Kasumi-1 (cell line): Measurements from ENCODE around the gene NAGK.
"Not testable (repeated sequence)": the region's sequence is repeated elsewhere in the genome, so short reads cannot be mapped to it uniquely, and the experiment has no call there.

ENCODE experiments used
- DNase-seq, 2 experiments: peaks; one replicate each; lab custom pipeline; 2025; lab: John Stamatoyannopoulos, UW

The NAGK gene

GRCh38 chr2:71069376-71069775 lies 928 bp downstream of the NAGK start:
- no peak for DNase-seq

GRCh38 chr2:71070294-71071093 lies 2.0 kb downstream of the NAGK start:
- DNase-seq: peak; percentile 56 to 71

GRCh38 chr2:71071681-71072398 lies 3.4 kb downstream of the NAGK start:
- peak; percentile 98 for DNase-seq

GRCh38 chr2:71072492-71072891 lies 4.0 kb downstream of the NAGK start:
- DNase-seq: no peak

GRCh38 chr2:71073475-71073874 lies 5.0 kb downstream of the NAGK start:
- DNase-seq: no peak

GRCh38 chr2:71074893-71075395 lies 6.5 kb downstream of the NAGK start:
- no peak for DNase-seq

- no peak for DNase-seq
These were observed 10.2 kb downstream of the NAGK start for GRCh38 chr2:71078624-71079023.

- DNase-seq: no peak
These were observed 14.2 kb downstream of the NAGK start for GRCh38 chr2:71082402-71083252.

GRCh38 chr2:71083297-71083696 lies 14.8 kb downstream of the NAGK start:
- not testable (repeated sequence) for DNase-seq

- DNase-seq: not testable (repeated sequence)
These were observed 15.4 kb downstream of the NAGK start for GRCh38 chr2:71083752-71084312.

GRCh38 chr2:71085325-71086003 lies 17.0 kb downstream of the NAGK start:
- not testable (repeated sequence) for DNase-seq

- not testable (repeated sequence) for DNase-seq
These were observed 21.0 kb downstream of the NAGK start for GRCh38 chr2:71089475-71089874.

- DNase-seq: not testable (repeated sequence)
These were observed 23.4 kb downstream of the NAGK start for GRCh38 chr2:71091808-71092207.

- DNase-seq: not testable (repeated sequence)
These were observed 24.2 kb downstream of the NAGK start for GRCh38 chr2:71092491-71093260.

GRCh38 chr2:71100195-71100964 lies 31.9 kb downstream of the NAGK start:
- peak; percentile 66 to 82 for DNase-seq

GRCh38 chr2:71101656-71102055 lies 33.2 kb downstream of the NAGK start:
- DNase-seq: no peak

GRCh38 chr2:71102981-71103681 lies 34.7 kb downstream of the NAGK start:
- DNase-seq: no peak

- DNase-seq: no peak
These were observed 35.4 kb downstream of the NAGK start for GRCh38 chr2:71103809-71104208.

GRCh38 chr2:71106463-71106862 lies 38.0 kb downstream of the NAGK start:
- DNase-seq: not testable (repeated sequence)
